ENCODE data around the gene PTPN6.

PTPN6 gene

DNA sequence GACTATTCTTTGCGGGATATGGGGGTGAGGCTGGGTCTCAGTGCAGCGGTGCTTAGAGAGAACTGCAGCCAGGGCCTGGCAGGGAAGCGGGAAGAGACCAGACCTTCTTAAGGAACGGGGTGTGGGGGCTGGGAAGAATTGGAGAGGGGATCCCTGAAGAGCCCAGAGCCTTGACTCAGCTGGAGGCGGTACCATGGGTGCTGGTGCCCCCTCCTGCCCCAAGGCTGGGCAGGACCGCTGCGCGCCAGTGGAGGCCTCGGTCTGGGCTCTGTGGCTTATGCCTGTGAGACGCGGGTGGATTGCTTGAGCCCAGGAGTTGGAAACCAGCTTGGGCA, 8.9 kb upstream of the PTPN6 start:
- no peak for DNase-seq

GRCh38 chr12:6943389-6943721, 7.8 kb upstream of the PTPN6 start:
- DNase-seq, result peak; percentile 66

- DNase-seq, result peak; percentile 48
Measured at GRCh38 chr12:6943722-6944380, 7.3 kb upstream of the PTPN6 start, which contains the start of the genes C12orf57 and RNU7-1. Gene C12orf57 (plus strand): TSS chr12:6944022. CDS start chr12:6944122, 100 bp downstream. Gene RNU7-1 (plus strand): TSS chr12:6943816.

DNA sequence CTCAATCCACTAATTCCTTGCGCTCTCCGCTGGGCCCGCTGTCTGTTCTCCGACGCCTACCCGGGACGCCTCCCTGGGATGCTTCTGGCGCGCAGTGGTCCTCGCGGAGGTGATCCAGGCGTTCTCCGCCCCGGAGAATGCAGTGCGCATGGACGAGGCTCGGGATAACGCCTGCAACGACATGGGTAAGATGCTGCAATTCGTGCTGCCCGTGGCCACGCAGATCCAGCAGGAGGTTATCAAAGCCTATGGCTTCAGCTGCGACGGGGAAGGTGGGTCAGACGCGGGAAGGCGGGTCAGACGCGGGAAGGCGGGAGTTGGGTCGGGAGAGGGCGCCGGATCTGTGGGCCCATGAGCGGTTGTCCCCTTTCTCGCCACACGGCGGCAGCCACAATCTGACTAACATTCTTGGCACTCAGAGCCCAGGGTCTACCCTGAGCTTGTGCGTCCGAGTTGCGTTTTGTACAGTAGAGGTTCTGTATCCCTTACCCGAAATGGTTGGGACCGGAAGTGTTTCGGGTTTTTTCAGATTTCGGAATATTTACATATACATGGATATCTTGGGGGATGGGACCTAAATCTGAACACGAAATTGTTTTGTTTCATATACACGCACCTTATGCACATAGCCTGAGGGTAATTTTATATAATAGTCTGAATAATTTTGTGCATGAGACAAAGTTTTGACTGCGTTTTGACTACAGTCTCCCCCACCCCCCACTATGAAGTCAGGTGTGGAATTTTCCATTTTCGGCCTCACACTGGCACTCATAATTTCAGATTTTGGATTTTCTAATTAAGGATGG, 6.6 kb upstream of the PTPN6 start:
- DNase-seq, result peak; percentile 74

- no peak for DNase-seq
Measured at GRCh38 chr12:6945613-6946012, 5.5 kb upstream of the PTPN6 start.

DNA sequence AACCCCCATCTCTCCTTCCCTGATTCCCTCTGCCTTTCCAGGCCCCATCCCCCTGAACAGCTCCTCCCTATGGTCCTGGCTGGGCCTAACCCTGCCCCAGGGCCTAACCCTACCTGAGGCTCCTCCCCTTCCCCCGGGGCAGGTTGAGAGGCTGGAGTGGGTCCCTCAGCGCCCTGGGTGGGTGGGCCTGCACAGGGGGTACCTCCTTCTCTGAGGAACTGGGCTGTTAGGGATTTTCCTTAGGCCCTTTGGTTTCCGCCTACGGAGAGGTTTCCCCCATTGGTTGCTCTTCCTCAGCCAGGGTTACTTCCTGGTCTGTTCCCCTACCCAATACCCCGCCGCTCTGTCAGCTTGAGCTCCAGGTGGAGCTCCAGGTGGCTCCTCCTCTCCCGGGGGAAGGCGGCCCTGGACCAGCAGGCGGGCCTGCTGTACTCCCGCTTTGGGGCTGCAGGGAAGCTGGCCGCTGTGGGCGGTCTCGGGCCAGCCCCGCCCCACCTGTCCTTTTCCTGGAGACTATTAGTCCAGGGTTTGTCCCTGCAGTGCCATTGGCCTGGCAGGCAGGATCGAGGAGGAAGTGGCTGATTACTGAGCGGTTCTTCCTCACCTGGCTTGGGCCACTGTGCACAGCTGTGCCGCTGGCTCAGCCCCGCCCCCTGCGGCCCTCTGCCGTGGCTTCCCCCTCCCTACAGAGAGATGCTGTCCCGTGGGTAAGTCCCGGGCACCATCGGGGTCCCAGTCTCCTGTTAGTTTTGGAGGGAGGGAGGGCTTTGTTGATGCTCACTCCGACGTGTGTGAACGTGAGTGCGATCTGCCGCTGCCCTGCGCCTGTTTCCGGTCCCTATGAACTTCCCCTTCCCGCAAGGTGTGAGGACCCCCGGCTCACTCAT, 4.9 kb upstream of the PTPN6 start:
- DNase-seq, result no peak

GRCh38 chr12:6946920-6947374, 4.2 kb upstream of the PTPN6 start:
- no peak for DNase-seq

DNA sequence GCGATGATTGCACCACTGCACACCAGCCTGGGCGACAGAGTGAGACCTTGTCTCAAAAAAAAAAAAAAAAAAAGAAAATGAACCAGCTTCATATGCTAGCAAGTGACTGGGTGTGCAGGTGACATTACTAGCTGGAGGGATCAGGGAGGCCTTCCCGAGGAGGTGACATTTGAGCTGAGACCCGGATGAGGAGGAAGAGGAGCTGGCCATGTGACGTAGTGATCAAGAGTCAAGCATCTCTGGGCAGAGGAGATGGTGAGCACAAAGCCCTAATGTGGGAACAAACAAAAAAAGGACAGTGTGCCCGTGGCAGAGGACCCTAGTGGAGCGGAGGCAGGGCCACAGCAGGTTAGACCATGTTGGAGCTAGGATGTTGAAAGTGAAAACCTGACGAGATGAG, 3.5 kb upstream of the PTPN6 start:
- DNase-seq, result no peak

GRCh38 chr12:6948873-6949594, 2.1 kb upstream of the PTPN6 start:
- no peak for DNase-seq

DNA sequence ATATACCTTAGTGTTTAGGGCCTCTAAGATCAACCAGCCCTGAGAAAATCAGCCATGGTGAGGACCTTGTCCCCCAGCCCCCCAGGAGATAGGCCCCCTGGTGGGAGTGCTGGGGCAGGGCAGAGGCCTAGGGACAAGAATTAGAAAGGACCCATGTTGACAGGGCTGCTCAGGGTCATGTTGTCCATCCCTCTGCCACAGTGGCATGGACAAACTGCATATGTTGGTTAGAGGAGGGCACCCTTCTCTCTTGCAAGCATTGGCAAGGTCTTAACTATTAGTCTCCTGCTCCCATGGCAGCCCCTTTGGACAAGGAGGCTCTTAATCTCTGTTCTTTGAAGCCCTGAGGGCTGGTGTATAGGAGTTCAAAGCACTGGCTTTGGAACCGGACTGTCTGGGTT, 755 bp upstream of the PTPN6 start:
- DNase-seq, result no peak

- no peak for DNase-seq
Measured at GRCh38 chr12:6951551-6952120, 480 bp downstream of the PTPN6 start.

DNA sequence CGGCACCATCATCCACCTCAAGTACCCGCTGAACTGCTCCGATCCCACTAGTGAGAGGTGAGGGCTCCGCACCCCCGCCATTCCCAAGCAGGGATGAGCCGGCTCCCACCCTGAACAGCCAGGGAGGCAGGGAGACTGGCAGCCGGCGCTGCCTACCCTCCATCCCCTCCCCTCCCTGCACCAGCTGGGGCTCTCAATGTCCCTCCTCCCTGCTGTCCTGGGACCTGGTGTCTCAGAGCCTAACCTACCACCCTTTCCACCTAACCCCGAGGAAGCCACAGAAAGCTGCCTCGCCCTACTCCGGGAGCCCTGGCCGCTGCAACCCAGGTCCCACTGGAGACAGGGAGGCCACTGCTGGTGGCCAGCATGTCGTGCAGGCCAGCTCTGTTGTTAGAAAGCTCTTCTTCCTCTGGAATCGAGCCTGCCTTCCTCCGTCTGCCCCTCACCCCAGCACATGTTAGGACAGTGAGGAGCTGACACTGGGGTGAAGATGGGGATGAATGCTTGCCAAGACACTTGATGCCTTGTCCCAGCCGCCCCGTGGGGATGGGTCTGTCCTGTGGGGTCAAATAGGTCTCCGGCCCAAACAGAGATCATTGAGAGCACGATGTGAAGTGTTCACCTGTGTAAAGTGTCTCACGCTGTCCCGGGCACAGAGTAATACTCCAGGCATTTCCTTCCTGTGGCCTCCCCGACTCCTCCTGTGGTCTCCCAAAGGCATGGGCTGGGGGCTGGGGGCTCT, 1.1 kb downstream of the PTPN6 start:
- DNase-seq, result no peak

GRCh38 chr12:6952863-6953441, 1.8 kb downstream of the PTPN6 start:
- DNase-seq, result no peak

DNA sequence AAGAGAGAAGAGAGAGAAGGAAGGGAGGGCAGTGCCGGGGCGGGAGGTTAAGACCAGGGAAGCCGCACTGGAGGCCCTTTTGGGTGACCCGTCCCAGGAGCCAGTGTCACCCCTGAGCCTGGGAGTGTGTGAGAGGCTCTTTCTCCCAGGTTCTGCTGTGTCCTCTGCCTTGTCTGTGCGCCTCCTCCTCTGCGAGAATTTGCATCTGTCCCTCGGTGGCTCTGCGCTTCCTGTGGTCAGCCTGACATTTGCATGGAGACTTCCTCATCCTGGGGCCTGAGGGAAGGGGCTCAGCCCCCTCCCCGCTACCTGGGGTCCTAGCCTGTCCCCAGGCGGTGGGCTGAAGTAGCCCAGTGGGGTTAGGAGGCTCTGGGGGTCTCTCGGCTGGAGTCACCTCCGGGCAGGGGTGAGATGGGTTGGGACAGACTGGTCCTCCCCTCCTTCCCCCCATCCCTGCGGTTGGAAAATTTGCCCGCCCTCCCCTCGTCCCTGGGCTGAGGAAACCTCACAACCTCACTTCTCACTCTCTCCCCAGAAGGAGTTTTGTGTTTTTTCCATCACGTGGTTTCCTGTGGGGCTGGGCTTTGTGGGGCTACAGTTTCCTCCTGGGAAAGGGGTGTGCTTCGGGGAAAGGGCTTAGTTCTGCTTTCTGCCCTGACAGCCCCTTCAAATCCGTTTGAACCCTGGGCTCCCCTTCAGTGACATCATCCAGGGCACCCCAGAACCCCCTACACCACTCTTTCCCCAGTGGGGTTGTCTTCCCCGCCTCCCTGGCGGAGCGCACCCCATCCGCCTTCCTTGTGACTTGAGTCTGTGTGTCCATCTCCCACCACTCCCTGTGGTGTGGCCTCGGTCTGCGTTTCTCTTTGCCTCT, 2.5 kb downstream of the PTPN6 start:
- peak; percentile 84 for DNase-seq

DNA sequence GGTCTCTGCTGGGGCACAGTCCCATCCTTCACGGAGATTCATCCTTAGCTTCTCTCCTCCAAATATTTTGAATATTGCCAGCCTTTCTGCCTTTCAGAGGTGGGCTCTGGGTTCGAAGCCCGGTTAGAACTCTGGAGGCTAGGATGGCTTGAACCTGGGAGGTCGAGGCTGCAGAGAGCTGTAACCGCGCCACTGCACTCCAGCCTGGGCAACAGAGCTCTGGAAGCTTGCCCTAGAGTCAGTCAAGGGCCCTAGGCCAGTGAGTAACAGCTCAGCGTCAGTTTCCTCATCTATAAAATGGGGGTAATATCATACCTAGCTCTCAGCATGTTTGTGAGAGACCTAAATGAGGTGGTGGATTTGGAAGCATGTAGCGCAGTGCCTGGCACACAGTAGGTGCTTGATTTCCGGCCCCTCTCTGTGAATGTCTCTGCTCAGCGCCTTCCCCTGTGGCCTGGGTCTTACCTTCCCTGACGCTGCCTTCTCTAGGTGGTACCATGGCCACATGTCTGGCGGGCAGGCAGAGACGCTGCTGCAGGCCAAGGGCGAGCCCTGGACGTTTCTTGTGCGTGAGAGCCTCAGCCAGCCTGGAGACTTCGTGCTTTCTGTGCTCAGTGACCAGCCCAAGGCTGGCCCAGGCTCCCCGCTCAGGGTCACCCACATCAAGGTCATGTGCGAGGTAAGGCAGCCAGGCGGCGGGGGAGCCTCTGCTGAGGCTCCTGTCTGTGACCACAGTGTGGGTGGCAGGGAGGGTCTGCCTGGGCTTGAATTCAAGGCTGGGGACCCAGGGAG, 3.4 kb downstream of the PTPN6 start:
- DNase-seq, result no peak

GRCh38 chr12:6955108-6956020, 4.2 kb downstream of the PTPN6 start:
- no peak for DNase-seq

DNA sequence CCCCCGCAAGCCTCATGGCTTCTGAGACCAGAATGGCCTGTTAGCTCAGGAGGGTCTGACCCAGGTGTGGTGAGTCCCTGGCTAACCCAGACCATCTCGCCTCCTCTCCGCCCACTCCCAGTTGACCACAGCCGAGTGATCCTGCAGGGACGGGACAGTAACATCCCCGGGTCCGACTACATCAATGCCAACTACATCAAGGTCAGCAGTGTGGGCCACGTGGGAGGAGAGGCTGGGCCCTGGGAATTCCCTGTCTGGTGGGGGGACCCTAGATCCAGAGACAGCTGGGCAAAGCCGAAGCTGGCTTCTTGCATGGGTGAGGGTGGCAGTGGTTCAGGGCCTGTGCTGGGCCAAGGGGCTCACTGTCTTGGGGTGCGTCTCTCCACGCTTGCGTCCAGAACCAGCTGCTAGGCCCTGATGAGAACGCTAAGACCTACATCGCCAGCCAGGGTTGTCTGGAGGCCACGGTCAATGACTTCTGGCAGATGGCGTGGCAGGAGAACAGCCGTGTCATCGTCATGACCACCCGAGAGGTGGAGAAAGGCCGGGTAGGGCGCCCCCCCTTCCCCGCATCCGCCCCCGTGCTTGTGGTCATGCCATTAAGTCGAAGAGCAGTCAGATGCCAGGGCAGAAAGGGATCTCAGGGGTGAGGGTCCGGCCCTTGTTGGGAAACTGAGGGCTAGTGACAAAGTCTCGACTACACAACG, 5.0 kb downstream of the PTPN6 start:
- DNase-seq, result no peak
